Measurements from ENCODE around the gene ELAVL4. TPM values are rescaled to one million over a fixed set of nuclear protein-coding genes. Genes with fewer than 3 reads are reported as not detected.

Gene ELAVL4
- total RNA-seq, 4 donors from 2014 or later = 1.2 TPM; not detected in 3

- no peak overlapping the region for H3K4me3 ChIP-seq
- TF ChIP-seq, protein P1, sequence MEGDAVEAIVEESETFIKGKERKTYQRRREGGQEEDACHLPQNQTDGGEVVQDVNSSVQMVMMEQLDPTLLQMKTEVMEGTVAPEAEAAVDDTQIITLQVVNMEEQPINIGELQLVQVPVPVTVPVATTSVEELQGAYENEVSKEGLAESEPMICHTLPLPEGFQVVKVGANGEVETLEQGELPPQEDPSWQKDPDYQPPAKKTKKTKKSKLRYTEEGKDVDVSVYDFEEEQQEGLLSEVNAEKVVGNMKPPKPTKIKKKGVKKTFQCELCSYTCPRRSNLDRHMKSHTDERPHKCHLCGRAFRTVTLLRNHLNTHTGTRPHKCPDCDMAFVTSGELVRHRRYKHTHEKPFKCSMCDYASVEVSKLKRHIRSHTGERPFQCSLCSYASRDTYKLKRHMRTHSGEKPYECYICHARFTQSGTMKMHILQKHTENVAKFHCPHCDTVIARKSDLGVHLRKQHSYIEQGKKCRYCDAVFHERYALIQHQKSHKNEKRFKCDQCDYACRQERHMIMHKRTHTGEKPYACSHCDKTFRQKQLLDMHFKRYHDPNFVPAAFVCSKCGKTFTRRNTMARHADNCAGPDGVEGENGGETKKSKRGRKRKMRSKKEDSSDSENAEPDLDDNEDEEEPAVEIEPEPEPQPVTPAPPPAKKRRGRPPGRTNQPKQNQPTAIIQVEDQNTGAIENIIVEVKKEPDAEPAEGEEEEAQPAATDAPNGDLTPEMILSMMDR (IDR thresholded peaks at IDR 0.05) = no peak
- no peak for TF ChIP-seq POLR2A (IDR thresholded peaks at IDR 0.05)
Measured at GRCh38 chr1:50132347-50132894, 23.7 kb downstream of the ELAVL4 start.

GRCh38 chr1:50135716-50136115, 27.0 kb downstream of the ELAVL4 start:
- no peaks in the 10 kb centered on the region for H3K9me3 ChIP-seq
- H3K27me3 ChIP-seq = no peaks in the 10 kb centered on the region
- no peaks in the 10 kb centered on the region for H3K4me1 ChIP-seq
- TF ChIP-seq, protein P1 (IDR thresholded peaks at IDR 0.05) = no peak
- no peak for TF ChIP-seq POLR2A (IDR thresholded peaks at IDR 0.05)
- intact Hi-C loops (cut with DNase I; ENCODE audit: low total_unique reads) = no loop called here
- H3K27ac ChIP-seq = no peak overlapping the region
- no peaks in the 10 kb centered on the region for H3K36me3 ChIP-seq
- no peak overlapping the region for H3K4me3 ChIP-seq
- no peak for DNase-seq

More at GRCh38 chr1:50132347-50132894, 23.7 kb downstream of the ELAVL4 start:
- Histone ChIP-seq H3K27ac (no peak overlapping the region), H3K4me1 (no peaks in the 10 kb centered on the region), H3K36me3 (no peaks in the 10 kb centered on the region), H3K9me3 (no peaks in the 10 kb centered on the region), H3K27me3 (no peaks in the 10 kb centered on the region)
- DNase-seq = no peak
- intact Hi-C loops (cut with DNase I; ENCODE audit: low total_unique reads) = no loop called here

GRCh38 chr1:50139339-50140181, 30.8 kb downstream of the ELAVL4 start:
- H3K27ac ChIP-seq = no peak overlapping the region
- H3K4me3 ChIP-seq = no peak overlapping the region
- H3K9me3 ChIP-seq = no peaks in the 10 kb centered on the region
- no peaks in the 10 kb centered on the region for H3K36me3 ChIP-seq
- intact Hi-C loops (cut with DNase I; ENCODE audit: low total_unique reads) = no loop called here
- no peaks in the 10 kb centered on the region for H3K27me3 ChIP-seq
- TF ChIP-seq, protein P1 (IDR thresholded peaks at IDR 0.05) = no peak
- no peak for TF ChIP-seq POLR2A (IDR thresholded peaks at IDR 0.05)
- no peak for DNase-seq
- H3K4me1 ChIP-seq = no peaks in the 10 kb centered on the region

- intact Hi-C loops (cut with DNase I; ENCODE audit: low total_unique reads) = no loop called here
- H3K27me3 ChIP-seq = no peaks in the 10 kb centered on the region
- no peak for TF ChIP-seq POLR2A (IDR thresholded peaks at IDR 0.05)
- TF ChIP-seq, protein P1 (IDR thresholded peaks at IDR 0.05) = no peak
Measured at GRCh38 chr1:50140182-50140447, 31.4 kb downstream of the ELAVL4 start.

DNA sequence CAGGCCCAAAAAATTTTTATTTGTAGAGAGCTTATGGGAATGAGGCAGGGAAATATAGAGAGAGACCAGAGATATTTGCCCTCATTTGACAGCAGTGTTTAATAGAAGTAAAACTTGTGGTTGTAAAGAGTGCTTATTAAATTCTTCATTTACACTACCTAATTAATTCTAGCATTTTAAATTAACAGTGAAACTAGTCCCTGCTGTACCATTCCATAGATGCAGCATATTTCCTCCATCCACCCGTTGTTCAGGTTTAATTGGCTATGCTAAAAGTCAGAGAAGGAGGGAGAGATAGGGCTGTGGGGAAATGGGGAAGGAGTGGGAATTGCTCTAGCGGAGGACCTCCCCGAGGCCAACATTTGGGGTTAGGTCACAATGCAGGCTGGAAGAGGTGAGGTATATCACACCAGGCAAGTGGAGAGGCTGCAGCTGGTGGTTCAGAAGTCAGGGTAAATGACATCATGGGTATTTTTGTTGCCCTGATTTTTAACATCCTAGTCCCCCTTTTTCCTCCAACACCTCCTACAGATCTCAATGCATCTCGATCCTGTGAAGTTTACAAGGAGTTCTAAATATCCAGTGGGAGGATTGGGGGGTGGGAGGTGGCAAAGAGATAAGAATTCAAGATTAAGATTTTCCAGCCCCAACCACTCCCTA, 38.6 kb downstream of the ELAVL4 start:
- intact Hi-C loops (cut with DNase I; ENCODE audit: low total_unique reads) = no loop called here
- Histone ChIP-seq H3K36me3 (no peaks in the 10 kb centered on the region), H3K4me1 (no peaks in the 10 kb centered on the region)

More at GRCh38 chr1:50140182-50140447, 31.4 kb downstream of the ELAVL4 start:
- no peak for DNase-seq
- Histone ChIP-seq H3K4me3 (no peak overlapping the region), H3K36me3 (no peaks in the 10 kb centered on the region), H3K9me3 (no peaks in the 10 kb centered on the region), H3K27ac (no peak overlapping the region), H3K4me1 (no peaks in the 10 kb centered on the region)

More for the DNA sequence above, 38.6 kb downstream of the ELAVL4 start:
- Histone ChIP-seq H3K27ac (no peak overlapping the region), H3K9me3 (no peaks in the 10 kb centered on the region), H3K4me3 (no peak overlapping the region), H3K27me3 (no peaks in the 10 kb centered on the region)
- DNase-seq = no peak
- TF ChIP-seq, protein P1 (IDR thresholded peaks at IDR 0.05) = no peak
- no peak for TF ChIP-seq POLR2A (IDR thresholded peaks at IDR 0.05)

Data from uterus (tissue), 4 donors.